ENCODE data around the gene REEP3.

GRCh38 chr10:63504145-63504881 is 16.9 kb upstream of the REEP3 start:
- TF ChIP-seq TAF1 (IDR thresholded peaks at IDR 0.05; ENCODE audit: low read depth, low read length) (no peak), POLR2A (IDR thresholded peaks at IDR 0.05; ENCODE audit: low read depth, low read length) (no peak), POLR2AphosphoS5 (IDR thresholded peaks at IDR 0.05; ENCODE audit: low read depth, low read length) (no peak), POU2F2 (IDR thresholded peaks at IDR 0.05; ENCODE audit: low read depth, low read length) (no peak)
